Hepatocyte (in vitro differentiated cells): ENCODE data around the gene DAND5.

Experiments
- CTCF ChIP-seq: fragments of 200-600 bp; sonication (generic); IDR thresholded peaks from 2 replicates; pipeline ENCODE4 v1.5.1; 2016; ENCODE audit warnings: antibody characterized with exemption, mild to moderate bottlenecking; ENCODE audit not compliant: poor library complexity
- EZH2 ChIP-seq: fragments of 200-600 bp; sonication (generic); IDR thresholded peaks from 2 replicates; pipeline ENCODE4 v1.6.1; 2016; ENCODE audit warnings: antibody characterized with exemption, mild to moderate bottlenecking, borderline replicate concordance

GRCh38 chr19:12995596-12996405, 26.4 kb downstream of the DAND5 start:
- TF ChIP-seq CTCF (no peak), EZH2 (no peak)
